ENCODE data around the gene NFE2L1.
"Not testable (repeated sequence)": the region's sequence is repeated elsewhere in the genome, so short reads cannot be mapped to it uniquely, and the experiment has no call there.

NFE2L1 gene

GRCh38 chr17:48023400-48024148 is 24.6 kb upstream of the NFE2L1 start:
- DNase-seq (ENCODE audit: low read depth): peak; percentile 47

- peak; percentile 34 for DNase-seq (ENCODE audit: low read depth)
These were observed 23.8 kb upstream of the NFE2L1 start for GRCh38 chr17:48024149-48025039.

GRCh38 chr17:48025040-48025903 is 22.9 kb upstream of the NFE2L1 start:
- DNase-seq (ENCODE audit: low read depth): peak; percentile 98

GRCh38 chr17:48025904-48026501 is 22.2 kb upstream of the NFE2L1 start:
- no peak for DNase-seq (ENCODE audit: low read depth)

- DNase-seq (ENCODE audit: low read depth): peak; percentile 68
These were observed 21.4 kb upstream of the NFE2L1 start for GRCh38 chr17:48026502-48027321.

- DNase-seq (ENCODE audit: low read depth): no peak
These were observed 20.7 kb upstream of the NFE2L1 start for GRCh38 chr17:48027322-48027981.

GRCh38 chr17:48028736-48029135 is 19.4 kb upstream of the NFE2L1 start:
- DNase-seq (ENCODE audit: low read depth): no peak

- no peak for DNase-seq (ENCODE audit: low read depth)
These were observed 17.6 kb upstream of the NFE2L1 start for GRCh38 chr17:48030531-48030930.

- DNase-seq (ENCODE audit: low read depth): no peak
These were observed 16.2 kb upstream of the NFE2L1 start for GRCh38 chr17:48031966-48032365.

- not testable (repeated sequence) for DNase-seq (ENCODE audit: low read depth)
These were observed 13.4 kb upstream of the NFE2L1 start for GRCh38 chr17:48034734-48035133.

- DNase-seq (ENCODE audit: low read depth): no peak
These were observed 11.5 kb upstream of the NFE2L1 start for GRCh38 chr17:48036693-48037035.

GRCh38 chr17:48037036-48037837 is 10.9 kb upstream of the NFE2L1 start, which contains the start of gene COPZ2:
COPZ2 (minus strand) TSS chr17:48037797; CDS start chr17:48037777, 20 bp downstream.
- DNase-seq (ENCODE audit: low read depth): peak; percentile 60

- no peak for DNase-seq (ENCODE audit: low read depth)
These were observed 10.3 kb upstream of the NFE2L1 start for GRCh38 chr17:48037838-48038323.

GRCh38 chr17:48038687-48039086 is 9.5 kb upstream of the NFE2L1 start:
- DNase-seq (ENCODE audit: low read depth): no peak

- DNase-seq (ENCODE audit: low read depth): no peak
These were observed 5.0 kb upstream of the NFE2L1 start for GRCh38 chr17:48043176-48043575.

- DNase-seq (ENCODE audit: low read depth): no peak
These were observed 3.3 kb upstream of the NFE2L1 start for GRCh38 chr17:48044851-48045250.

- DNase-seq (ENCODE audit: low read depth): no peak
These were observed 2.7 kb upstream of the NFE2L1 start for GRCh38 chr17:48045316-48046001.

GRCh38 chr17:48046296-48046695 is 1.9 kb upstream of the NFE2L1 start:
- no peak for DNase-seq (ENCODE audit: low read depth)
